HG02763 (cell line): ENCODE measurements around the gene MED25.

ENCODE experiments used
- ATAC-seq: cut with Tn5 transposase; IDR thresholded peaks from one replicate; pipeline ENCODE4 v1.9.1; 2021; ENCODE audit warnings: mild to moderate bottlenecking, moderate library complexity; ENCODE audit not compliant: unreplicated experiment

Gene MED25

DNA sequence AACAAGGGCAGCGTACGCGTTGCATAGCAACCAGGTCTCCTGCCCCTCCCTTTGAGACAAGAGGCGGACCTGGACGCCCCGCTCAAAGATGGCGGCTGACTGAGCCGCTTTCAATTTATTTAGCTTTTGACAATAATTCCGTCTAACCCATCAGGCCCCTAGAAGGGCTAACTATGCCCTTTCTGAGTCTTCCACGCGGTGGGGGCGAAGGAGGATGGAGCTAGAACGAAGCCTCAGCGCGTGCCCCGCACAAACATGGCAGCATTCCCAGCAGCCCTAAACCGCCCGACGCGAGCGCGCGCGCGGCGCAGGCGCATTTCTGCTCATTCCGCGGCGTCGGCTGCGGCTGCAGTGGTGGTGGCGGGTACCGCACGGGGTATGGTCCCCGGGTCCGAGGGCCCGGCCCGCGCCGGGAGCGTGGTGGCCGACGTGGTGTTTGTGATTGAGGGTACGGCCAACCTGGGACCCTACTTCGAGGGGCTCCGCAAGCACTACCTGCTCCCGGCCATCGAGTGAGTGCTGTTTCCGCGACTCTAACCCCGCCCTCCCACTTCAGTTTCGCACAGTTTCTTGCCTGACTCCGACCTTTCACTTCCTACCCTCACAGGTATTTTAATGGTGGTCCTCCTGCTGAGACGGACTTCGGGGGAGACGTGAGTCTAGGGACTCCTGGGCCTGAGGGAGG lies at the start of gene MED25:
Gene MED25 (plus strand): TSS at position 326 of the 685 bp plus-strand sequence. CDS start 53 bp downstream, at position 379.
- peak; percentile 66 for ATAC-seq

DNA sequence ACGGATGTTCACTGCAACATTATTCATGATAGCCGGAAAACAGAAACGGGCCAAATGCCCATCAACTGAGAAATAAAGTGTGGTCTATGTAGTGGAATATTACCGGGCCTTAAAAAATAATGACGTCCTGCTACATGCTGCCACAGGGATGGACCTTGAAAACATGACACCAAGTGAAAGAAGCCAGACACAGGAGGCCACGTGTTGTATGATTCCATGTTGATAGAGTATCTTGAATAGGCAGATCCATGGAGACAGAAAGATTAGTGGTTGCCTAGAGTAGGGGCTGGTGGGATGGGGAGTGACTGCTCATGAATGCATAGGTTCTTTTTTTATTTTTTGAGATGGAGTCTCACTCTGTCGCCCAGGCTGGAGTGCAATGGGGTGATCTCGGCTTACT lies 47.6 kb upstream of the MED25 start:
- no peak for ATAC-seq

DNA sequence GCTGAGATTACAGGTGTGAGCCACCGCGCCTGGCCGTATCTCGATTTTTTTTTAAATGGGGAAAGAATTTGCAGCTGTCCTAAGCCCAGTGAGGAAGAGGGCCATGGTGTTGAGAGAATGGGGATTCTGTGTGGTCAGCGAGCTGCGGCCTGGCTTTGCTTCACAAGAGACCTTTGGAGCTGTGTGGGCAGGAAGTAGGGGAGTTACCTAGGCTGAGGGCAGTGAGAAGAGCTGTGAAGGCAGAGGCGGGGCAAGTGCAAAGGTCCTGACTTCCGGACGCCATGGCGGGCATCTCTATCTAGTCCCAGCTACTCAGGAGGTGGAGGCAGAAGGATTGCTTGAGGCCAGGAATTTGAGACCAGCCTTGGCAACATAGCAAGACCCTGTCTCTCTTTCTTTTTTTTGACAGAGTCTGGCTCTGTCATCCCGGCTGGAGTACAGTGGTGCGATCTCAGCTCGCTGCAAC lies 46.4 kb upstream of the MED25 start:
- no peak for ATAC-seq

DNA sequence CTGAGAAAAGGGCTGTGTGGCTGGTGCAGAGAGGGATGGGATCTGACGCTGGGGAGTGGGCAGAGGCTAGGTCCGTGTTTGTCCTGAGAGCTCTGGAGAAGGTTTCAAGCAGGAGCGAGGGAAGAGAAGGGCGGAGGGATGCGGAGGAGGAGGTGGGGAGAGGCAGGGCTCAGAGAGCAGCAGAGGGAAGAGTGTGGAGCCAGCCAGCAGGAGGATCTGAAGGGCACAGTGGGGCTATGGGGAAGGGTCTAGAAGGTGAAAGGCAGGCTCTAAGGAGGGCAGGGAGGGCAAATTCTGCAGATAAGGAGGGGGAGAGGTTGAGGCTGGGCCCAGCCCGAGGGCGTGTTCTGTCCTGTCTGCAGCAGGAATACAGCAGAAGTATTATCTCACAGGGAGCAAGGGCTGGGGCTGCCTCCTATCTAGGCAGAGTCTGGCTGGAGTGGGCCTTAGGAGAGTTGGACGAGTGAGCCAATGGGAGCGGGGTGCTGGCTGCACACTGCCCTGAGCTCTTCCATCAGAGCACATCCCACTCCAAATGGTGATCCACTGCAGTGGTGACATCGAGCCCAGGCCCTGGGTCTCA lies 45.1 kb upstream of the MED25 start:
- no peak for ATAC-seq

DNA sequence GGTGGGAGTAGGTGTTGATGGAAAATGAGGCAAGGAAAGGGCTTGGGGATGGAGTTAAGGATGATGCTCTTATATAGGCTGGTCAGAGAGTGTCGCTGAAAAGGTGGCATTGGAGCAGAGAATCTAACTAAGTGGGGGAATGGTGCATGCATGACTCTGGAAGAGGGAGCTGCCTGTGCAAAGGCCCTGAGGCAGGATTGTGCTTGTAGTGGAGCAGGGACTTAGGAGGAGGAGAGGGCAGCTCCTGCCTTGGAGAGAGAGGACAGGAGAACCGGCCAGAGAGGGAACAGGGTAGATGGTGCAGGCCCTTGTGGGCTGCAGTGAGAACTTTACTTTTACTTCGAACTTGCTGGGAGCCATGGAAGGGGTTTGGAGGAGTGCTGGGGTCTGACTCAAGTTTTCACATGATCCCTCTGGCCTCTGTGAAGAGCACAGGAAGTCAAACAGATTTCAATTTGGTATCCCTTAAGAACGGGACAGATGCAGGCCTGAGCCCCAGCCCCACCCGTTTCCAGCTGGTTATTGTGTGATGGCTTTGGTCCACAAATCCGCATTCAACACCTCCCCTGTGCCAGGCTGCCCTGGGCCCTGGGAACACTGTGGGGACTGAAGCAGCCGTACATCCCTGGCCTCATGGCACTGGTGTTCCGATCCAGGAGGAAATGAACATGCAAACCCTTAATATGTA lies 44.3 kb upstream of the MED25 start:
- ATAC-seq: no peak

DNA sequence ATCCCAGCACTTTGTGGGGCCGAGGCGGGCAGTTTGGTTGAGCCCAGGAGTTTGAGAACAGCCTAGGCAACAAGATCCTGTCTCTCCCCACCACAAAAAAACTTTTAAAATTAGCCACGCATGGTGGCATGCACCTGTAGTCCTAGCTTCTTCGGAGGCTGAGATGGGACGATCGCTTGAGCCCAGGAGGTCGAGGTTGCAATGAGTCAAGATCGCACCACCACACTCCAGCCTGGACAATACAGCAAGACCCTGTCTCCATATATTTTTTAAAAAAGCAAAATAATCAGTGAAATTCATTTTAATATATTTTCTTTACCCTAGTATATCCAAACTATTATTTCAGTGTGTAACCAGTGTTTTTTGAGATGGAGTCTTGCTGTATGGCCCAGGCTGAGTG lies 43.1 kb upstream of the MED25 start:
- no peak for ATAC-seq

DNA sequence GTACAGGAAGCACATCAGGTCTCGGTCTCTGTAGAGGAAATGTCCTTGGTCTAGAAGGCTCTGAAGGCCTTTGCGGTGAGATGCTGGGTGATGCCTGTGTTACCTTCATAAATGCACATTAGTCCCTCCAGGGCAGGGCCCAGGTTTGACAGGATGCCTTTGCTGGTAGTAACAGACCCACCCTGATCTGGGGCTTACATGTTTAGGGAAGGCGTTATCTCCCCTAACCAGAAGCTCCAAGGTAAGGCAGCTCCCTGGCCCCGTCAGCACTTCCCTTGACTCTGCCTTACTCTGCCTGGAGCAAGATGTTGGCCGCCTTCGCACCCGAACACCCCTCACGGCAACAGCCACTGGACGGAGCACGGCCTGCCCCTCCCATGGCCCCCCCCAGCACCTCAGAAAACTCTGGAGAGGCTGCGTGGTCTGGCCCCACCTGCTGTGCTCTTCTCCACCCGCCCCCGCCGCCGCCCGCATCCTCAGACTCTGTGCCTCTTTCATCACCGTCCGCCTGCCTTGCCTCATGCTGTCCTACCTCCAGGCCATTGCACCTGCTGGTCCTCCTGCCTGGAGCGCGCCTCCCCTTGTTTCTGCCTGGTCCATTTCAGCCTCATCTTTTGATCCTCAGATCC lies 42.2 kb upstream of the MED25 start:
- no peak for ATAC-seq

DNA sequence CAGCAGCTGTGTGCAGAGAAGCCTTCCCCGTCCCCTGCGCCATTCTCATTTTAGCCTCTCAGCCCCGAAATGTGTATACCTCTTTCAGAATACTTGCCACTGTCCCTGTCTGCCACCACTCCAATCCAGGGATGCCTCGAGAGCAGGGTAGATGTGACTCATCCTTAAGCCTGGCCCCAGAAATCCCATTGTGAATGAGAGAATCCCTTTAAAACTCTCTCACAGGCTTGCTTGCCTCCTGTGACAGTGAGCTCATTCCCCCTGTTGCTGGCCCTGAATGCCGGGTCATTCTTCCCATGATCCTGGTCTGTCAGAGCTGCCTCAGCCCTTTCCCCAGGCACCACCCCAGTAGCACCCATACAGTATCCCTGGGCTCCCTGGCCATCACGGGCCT lies 41.7 kb upstream of the MED25 start:
- no peak for ATAC-seq

DNA sequence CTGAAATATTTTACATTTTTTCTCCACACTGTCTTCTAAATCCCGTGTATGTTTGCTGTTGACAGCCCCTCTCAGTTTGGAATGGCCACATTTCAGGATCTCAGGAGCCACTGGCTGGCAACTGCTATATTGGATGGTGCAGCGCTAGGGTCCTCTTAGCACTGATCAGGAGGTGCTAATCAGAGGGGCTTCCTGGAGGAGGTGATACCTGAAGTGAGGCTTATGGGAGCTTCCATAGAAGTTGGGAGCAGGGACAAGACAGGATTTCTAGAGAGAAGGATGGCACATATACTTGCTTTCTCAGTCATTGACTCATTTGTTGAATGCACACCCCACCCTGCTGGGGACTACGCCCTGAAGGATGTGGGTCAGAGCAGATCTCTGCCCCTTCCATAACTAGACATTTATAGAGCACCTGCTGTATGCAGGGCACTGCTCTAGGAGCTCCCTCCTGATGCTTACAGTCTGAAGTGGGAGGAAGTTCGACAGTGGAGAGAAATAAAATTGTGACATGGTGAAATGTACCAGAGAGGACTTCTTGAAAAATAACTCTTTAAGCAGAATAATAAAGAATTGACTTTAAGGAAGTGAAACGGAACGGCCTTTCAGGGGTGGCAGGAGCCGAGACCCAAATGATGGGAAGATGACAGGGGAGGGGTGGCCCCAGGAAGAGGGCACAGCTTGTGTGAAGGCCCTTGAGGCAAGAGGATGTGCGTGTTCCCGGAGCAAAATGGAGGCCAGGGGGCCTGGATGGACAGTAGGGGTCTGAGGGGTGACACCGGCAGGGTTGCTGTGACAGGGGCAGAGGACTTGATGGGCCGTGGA lies 38.1 kb upstream of the MED25 start:
- ATAC-seq: no peak

DNA sequence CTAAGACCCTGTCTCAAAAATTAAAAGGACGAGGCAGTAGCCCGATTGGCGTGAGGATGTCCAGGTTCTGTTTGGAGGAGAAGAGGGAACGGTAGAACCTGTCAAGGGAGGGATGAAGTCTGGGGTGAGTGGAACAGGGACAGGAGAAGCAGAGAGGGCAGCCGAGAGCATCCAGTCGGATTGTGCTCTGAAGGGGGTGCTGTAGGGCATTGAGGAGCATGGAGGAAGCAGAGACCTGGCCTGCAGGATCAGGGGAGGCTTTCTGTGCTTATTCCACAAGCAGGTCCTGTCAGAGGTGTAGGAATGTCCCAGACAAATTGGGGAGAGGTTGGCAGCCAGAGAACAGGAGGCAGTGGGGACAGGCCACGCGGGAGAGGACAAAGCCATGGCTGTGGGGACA lies 37.2 kb upstream of the MED25 start:
- ATAC-seq: no peak

DNA sequence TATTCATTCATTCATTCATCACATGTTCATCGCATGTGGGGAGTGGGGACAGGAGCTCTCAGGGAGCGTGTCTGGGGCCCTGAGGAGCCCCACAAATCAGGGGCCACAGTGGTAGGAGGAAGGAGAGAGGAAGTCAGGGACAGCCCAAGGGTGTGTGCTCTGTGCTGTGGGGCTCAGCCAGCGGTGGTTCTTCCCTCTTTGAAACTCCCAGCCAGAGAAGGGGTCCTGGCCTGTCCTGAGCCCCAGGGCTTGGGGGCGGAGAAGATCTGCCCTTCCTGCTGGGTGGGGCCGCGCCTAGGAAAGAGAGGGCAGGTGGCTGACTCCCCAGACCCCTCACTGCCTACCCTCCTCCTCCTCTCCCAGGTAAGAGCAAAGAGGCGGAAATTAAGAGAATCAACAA lies 36.7 kb upstream of the MED25 start:
- no peak for ATAC-seq

DNA sequence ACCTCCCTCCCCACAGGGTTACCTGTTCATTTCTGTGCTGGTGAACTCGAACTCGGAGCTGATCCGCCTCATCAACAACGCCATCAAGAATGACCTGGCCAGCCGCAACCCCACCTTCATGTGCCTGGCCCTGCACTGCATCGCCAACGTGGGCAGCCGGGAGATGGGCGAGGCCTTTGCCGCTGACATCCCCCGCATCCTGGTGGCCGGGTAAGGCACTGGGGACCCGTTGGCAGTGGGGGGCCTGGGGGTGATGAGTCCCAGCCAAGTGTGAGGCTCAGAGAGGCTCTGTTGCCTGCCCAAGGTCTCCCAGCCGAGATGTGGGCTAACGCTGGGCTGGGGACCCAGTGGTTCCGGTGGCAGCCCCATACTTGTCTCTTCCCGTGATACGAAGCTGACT lies 35.6 kb upstream of the MED25 start:
- ATAC-seq: no peak

DNA sequence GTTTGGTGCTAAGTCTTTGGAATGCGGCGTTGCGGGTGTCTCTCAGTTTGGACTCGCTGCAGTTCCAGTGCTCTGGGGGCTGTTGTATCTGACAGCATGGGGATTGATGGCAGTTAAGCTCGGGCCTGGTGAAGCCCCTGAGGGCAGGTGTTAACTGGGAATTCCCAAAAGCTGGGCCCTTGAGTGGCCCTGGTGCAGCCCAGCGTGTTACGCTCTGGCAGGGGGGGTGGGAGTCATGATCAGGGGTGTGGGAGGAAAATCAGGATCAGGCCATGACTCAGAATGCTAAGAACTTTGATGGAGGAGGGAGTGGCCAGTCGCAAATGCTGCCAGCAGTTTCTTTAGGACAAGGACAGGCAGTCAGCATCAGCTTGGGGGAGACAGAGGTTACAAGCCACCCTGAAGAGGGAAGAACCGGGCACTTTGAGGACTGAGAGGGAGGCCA lies 31.7 kb upstream of the MED25 start:
- no peak for ATAC-seq

DNA sequence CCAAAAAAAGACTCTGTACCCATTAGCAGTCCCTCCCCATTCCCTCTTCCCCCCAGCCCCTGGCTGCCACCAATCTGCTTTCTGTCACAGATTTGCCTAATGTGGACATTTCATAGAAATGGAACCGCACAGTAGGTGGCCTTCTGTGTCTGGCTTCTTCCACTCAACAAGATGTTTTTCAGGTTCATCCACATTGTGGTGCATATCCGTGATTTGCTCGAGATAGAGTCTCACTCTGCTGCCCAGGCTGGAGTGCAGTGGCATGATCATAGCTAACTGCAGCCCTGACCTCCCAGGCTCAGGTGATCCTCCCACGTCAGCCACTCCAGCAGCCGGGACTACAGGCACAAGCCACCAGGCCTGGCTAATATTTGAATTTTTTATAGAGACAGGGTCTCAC lies 30.3 kb upstream of the MED25 start:
- no peak for ATAC-seq

DNA sequence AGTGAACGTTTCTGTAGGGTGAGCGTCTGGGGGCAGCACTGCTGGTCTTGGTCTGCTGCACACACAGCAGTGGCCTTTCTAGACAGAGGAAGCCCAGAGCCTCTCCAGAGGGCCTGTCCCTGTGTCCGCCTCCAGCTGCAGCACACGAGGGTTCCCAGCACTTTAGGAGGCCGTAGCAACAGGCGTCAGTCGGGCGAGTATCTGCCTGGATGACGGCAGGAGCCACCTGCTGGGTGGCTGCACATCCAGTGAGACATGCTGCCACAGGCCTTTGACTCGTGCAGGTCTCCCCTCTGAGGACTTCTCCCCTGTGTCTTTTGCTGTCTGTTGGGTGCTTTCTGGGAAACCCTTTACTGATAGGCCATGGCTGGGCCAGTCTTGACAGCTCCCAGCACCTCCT lies 29.2 kb upstream of the MED25 start:
- ATAC-seq: no peak

DNA sequence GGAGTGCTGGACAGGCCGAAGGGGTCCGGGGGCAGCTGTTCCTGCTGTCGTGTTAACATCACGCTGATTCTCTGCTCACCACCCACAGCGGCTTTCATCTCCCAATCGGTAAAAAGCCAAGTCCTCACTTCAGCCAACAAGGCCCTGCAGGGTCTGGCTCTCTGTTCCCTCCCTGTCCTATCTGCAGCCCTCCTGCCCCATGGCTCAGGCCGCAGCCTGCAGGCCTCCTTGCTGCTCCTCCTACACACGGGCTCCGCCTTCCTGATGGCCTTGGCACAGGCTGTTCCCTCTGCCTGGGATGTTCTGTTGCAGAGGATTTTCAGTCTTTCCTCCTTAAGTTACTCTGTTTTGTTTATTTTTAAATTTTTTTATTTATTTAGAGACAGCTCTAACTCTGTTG lies 27.2 kb upstream of the MED25 start:
- no peak for ATAC-seq

DNA sequence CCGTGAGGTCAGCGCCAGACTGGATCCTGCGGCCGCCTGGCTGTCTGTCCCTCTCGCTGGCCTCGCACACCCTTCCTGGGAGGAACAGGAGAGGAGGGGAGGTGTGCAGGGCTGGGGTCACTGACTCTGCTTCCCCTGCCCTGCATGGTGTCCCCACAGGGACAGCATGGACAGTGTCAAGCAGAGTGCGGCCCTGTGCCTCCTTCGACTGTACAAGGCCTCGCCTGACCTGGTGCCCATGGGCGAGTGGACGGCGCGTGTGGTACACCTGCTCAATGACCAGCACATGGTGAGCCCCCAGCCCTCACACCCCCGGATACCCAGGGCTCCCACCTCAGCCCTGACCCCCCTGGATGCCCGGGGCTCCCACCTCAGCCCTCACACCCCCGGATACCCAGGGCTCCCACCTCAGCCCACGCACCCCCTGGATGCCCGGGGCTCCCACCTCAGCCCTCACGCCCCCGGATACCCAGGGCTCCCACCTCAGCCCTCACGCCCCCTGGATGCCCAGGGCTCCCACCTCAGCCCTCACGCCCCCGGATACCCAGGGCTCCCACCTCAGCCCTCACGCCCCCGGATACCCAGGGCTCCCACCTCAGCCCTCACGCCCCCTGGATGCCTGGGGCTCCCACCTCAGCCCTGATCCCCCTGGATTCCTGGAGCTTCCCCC lies 26.2 kb upstream of the MED25 start:
- no peak for ATAC-seq

DNA sequence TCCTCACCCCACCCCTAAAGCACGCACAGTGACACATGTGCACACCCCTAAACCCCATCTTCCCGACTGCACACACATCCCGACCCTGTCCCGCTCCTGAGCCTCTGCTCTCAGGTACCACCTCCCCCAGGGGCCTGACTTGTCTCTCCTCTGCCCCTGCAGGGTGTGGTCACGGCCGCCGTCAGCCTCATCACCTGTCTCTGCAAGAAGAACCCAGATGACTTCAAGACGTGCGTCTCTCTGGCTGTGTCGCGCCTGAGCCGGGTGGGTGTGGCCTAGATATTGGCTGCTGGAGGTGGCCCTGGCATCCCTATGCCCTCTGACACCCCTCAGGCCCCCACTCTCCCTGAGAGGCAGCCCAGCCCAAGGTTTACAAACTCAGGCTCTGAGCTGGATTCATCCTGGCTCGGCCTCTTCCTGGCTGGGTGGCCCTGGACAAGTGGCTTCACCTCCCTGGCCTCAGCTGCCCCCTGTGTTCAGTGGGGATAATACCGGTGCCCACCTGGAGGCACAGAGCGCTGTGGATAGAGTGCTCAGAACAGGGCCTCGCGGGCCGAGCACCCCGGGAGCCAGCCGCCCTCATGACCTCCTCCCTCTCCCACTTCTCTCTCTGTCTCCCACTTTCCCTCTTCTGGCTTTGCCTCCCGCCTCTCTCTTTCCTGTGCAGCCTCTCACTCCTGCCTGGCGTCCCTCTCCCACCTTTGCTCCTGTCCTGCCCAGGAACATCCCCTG lies 25.1 kb upstream of the MED25 start:
- ATAC-seq: no peak

DNA sequence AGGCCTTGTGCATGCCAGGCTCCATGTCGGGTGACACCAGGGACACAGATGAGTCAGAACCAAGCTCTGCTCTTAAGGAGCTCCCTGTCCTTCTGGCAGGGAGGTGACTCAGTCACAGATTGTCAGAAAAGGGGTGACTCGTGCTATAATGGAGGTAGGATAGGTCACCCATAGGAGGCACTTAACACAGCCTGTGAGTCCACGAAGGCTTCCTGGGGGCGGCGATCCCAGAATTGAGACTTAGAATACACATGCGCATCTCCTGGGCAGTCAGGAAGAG lies 24.6 kb upstream of the MED25 start:
- no peak for ATAC-seq

DNA sequence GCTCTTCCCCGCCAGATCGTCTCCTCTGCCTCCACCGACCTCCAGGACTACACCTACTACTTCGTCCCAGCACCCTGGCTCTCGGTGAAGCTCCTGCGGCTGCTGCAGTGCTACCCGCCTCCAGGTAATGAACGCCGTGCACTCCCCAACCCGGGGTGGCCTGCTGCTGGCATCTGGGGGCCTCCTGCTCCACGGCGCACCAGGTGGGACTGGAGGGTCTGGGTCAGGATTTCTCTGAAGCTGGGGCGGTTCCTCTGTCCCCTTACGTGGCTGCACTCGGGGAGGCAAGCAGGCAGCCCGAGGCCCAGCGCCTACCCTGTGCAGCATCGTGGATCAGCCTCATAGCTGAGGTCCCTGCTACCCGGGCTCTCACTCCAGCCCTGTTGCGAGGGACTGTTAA lies 22.5 kb upstream of the MED25 start:
- no peak for ATAC-seq
